ENCODE measurements around the gene CCN2. TPM values are rescaled to one million over a fixed set of nuclear protein-coding genes. Genes with fewer than 3 reads are reported as not detected.
"Not testable (repeated sequence)": the region's sequence is repeated elsewhere in the genome, so short reads cannot be mapped to it uniquely, and the experiment has no call there.

Gene CCN2
- total RNA-seq, 1 experiment from 2014 or later = 5.8 TPM

- Histone ChIP-seq H3K4me3 (ENCODE audit: insufficient read depth, low read depth, low read length) (no peak overlapping the region), H3K27me3 (ENCODE audit: control insufficient read depth, insufficient read depth, low read length) (no peaks in the 10 kb centered on the region), H3K36me3 (replicated peaks; ENCODE audit: control insufficient read depth, insufficient read depth, low read length) (peaks cover 23% of the 10 kb centered on the region)
- DNase-seq = peak; percentile 30
Measured at GRCh38 chr6:131914967-131915751, 36.0 kb downstream of the CCN2 start.

DNA sequence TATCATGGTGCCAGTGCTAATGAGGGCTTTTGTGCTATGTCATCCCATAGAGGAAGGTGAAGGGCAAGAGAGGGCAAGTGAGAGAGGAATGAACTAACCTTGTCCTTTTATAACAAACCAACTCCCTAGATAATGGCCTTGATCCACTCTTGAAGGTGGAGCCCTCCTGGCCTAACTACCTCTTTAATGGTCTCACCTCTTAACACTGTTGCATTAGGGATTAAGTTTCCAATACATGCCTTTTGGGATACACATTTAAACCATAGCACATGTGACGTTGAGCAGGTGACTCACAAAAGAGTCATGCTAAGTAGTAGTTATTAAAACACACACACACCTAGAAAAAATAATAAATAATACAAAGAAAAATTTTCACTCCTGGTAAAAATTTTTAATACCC, 36.9 kb downstream of the CCN2 start:
- Histone ChIP-seq H3K4me3 (ENCODE audit: insufficient read depth, low read depth, low read length) (no peak overlapping the region), H3K27me3 (ENCODE audit: control insufficient read depth, insufficient read depth, low read length) (no peaks in the 10 kb centered on the region), H3K36me3 (replicated peaks; ENCODE audit: control insufficient read depth, insufficient read depth, low read length) (peaks cover 23% of the 10 kb centered on the region)
- no peak for DNase-seq

DNA sequence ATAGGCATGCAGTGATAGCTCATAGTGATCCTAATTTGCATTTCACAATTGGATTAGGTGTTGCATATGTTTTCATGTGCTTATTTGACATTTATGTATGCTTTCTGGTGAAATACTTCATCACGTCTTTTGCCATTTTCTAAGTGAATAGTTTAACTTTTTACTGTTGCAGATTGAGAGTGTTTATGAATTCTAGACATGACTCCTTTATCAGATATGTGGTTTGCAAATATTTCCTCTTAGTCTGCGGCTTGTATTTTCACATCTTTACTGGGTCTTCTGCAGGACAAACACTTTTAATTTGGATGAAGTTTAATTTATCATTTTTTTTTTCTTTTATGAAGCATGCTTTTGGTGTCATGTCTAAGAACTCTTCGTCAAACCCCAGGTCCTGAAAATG, 39.2 kb downstream of the CCN2 start:
- DNase-seq = no peak
- H3K27me3 ChIP-seq (ENCODE audit: control insufficient read depth, insufficient read depth, low read length) = no peaks in the 10 kb centered on the region
- H3K36me3 ChIP-seq (replicated peaks; ENCODE audit: control insufficient read depth, insufficient read depth, low read length) = peaks cover 17% of the 10 kb centered on the region
- no peak overlapping the region for H3K4me3 ChIP-seq (ENCODE audit: insufficient read depth, low read depth, low read length)

- no peak for DNase-seq
- Histone ChIP-seq H3K27me3 (ENCODE audit: control insufficient read depth, insufficient read depth, low read length) (no peaks in the 10 kb centered on the region), H3K36me3 (replicated peaks; ENCODE audit: control insufficient read depth, insufficient read depth, low read length) (peaks cover 17% of the 10 kb centered on the region), H3K4me3 (ENCODE audit: insufficient read depth, low read depth, low read length) (no peak overlapping the region)
Measured at GRCh38 chr6:131910956-131911355, 40.2 kb downstream of the CCN2 start.

GRCh38 chr6:131910219-131910589, 41.0 kb downstream of the CCN2 start:
- H3K4me3 ChIP-seq (ENCODE audit: insufficient read depth, low read depth, low read length) = no peak overlapping the region
- DNase-seq = no peak
- peaks cover 11% of the 10 kb centered on the region for H3K36me3 ChIP-seq (replicated peaks; ENCODE audit: control insufficient read depth, insufficient read depth, low read length)
- no peaks in the 10 kb centered on the region for H3K27me3 ChIP-seq (ENCODE audit: control insufficient read depth, insufficient read depth, low read length)

DNA sequence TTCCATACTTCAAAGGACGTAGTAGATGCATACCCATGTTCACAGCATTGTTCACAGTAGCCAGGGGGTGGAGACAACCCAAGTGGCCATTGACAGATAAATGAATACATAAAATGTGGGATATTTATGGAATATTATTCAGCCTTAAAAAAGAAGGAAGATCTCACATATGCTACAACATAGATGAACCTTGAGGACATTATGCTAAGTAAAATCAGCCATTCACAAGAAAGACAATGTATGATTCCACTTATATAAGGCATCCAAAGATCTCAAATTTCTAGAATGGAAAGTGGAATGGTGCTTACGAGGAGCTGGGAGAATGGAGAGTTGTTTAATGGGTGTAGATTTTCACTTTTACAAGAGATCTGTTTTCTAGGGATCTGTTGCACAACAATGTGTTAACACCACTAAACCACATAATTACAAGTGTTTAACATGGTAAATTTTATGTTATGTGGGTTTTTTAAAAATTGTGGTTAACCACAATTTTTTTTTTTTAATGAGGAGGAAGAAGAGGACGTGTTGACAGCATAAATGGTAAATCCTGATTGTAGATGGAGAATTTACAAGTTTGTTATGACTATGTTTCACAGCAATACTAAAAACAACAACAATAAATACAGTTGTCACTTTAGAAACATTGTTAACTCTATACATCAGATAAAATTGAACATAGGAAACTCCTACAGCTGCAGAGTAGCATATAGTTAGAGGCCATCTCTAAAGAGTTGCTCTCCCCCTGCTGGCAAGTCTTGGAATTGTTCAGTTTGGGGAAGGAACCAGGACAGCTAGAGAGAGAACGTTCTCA, 41.6 kb downstream of the CCN2 start:
- H3K4me3 ChIP-seq (ENCODE audit: insufficient read depth, low read depth, low read length) = no peak overlapping the region
- H3K27me3 ChIP-seq (ENCODE audit: control insufficient read depth, insufficient read depth, low read length) = no peaks in the 10 kb centered on the region
- H3K36me3 ChIP-seq (replicated peaks; ENCODE audit: control insufficient read depth, insufficient read depth, low read length) = peaks cover 10% of the 10 kb centered on the region
- DNase-seq = peak; percentile 32

DNA sequence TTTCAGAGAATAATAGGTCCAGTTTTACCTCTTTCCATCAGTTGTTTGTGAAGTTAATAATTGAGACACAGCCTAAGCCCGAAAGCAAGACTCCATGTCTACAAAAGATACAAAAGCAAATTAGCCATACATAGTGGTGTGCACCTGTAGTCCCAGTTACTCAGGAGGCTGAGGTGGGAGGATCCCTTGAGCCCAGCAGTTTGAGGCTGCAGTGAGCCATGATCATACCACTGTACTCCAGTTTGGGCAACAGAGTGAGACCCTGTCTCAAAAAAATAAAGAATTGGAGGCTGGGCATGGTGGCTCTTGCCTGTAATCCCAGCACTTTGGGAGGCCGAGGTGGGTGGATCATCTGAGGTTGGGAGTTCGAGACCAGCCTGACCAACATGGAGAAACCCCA, 42.4 kb downstream of the CCN2 start:
- not testable (repeated sequence) for DNase-seq; H3K27me3 ChIP-seq (ENCODE audit: control insufficient read depth, insufficient read depth, low read length); H3K36me3 ChIP-seq (replicated peaks; ENCODE audit: control insufficient read depth, insufficient read depth, low read length); H3K4me3 ChIP-seq (ENCODE audit: insufficient read depth, low read depth, low read length)

DNA sequence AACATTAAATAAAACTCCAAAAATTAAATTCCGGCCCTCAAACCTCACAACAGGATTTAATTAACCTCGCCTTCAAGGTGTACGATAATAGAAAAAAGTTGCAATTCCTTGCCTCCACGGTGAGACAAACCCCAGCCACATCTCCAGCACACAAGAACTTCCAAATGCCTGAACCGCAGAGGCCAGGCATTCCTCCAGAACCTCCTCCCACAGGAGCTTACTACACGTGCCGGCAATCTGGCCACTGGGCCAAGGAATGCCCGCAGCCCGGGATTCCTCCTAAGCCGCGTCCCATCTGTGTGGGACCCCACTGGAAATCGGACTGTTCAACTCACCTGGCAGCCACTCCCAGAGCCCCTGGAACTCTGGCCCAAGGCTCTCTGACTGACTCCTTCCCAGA, 47.4 kb downstream of the CCN2 start:
- not testable (repeated sequence) for H3K36me3 ChIP-seq (replicated peaks; ENCODE audit: control insufficient read depth, insufficient read depth, low read length); DNase-seq; H3K27me3 ChIP-seq (ENCODE audit: control insufficient read depth, insufficient read depth, low read length)
- H3K4me3 ChIP-seq (ENCODE audit: insufficient read depth, low read depth, low read length) = peak overlapping the region; percentile 48

GRCh38 chr6:131901326-131901873, 49.8 kb downstream of the CCN2 start:
- H3K27me3 ChIP-seq (ENCODE audit: control insufficient read depth, insufficient read depth, low read length); H3K4me3 ChIP-seq (ENCODE audit: insufficient read depth, low read depth, low read length); H3K36me3 ChIP-seq (replicated peaks; ENCODE audit: control insufficient read depth, insufficient read depth, low read length); DNase-seq: not testable (repeated sequence)

DNA sequence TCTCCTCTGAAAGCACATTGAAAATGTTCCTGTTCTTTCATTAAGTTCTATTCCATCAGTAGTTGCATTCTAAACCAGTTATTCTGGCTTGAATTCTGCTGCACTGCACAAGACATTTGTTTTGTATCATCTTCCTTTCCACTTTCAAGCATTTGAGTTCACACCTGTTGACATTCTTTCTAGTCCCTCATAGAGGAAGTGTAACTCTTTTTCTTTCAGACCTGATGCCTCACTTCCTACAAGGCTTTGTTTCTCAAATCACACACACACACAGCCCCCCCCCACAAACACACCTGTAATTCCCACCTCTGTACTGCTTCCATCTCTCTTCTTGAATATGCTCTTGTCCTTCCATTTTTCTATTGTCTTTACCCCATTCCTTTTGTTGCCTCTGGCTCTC, 50.9 kb downstream of the CCN2 start:
- Histone ChIP-seq H3K27me3 (ENCODE audit: control insufficient read depth, insufficient read depth, low read length) (no peaks in the 10 kb centered on the region), H3K36me3 (replicated peaks; ENCODE audit: control insufficient read depth, insufficient read depth, low read length) (no peaks in the 10 kb centered on the region), H3K4me3 (ENCODE audit: insufficient read depth, low read depth, low read length) (no peak overlapping the region)
- DNase-seq = no peak

DNA sequence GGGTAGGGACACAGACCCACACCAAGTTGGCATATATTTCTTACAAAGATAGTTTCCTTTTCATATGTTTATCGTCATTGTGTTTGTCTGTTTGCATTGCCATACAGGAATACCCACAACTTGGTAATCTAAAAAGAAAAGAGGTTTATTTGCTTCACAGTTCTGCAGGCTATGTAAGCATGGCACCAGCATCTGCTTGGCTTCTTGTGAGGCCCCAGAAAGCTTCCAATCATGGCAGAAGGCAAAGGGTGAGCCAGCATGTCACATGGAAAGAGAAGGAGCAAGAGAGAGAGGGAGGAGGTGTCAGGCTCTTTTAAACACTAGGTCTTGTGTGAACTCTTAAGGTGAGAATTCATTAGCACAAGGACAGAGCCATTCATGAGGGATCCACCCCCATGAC, 52.5 kb downstream of the CCN2 start:
- H3K36me3 ChIP-seq (replicated peaks; ENCODE audit: control insufficient read depth, insufficient read depth, low read length) = no peaks in the 10 kb centered on the region
- H3K27me3 ChIP-seq (ENCODE audit: control insufficient read depth, insufficient read depth, low read length) = no peaks in the 10 kb centered on the region
- DNase-seq = no peak
- H3K4me3 ChIP-seq (ENCODE audit: insufficient read depth, low read depth, low read length) = no peak overlapping the region

Other genes starting within 250 kb of the CCN2 start
- not detected in 2 replicates for gene OR2A4, start 250.0 kb downstream of the CCN2 start, total RNA-seq (2014; rRNA removed; shearing (Covaris generic))
- not detected in 2 replicates for gene CTAGE9, start 240.4 kb downstream of the CCN2 start, total RNA-seq (2014; rRNA removed; shearing (Covaris generic))
- 17.8 and 24.5 TPM in 2 replicates for gene ENPP1, start 143.4 kb downstream of the CCN2 start, total RNA-seq (2014; rRNA removed; shearing (Covaris generic))